Measurements from ENCODE around the gene ATP6V1G2. TPM values are rescaled to one million over a fixed set of nuclear protein-coding genes. Genes with fewer than 3 reads are reported as not detected.

Gene ATP6V1G2
- total RNA-seq, 1 experiment from 2014 or later, result 1.2 TPM

- BruUV-seq (replicated peaks), result no TSS peak
- intact Hi-C loops (cut with micrococcal nuclease), result no loop called here
- Mint-ChIP-seq H3K36me3 (ENCODE audit: insufficient read depth, unreplicated experiment) (peaks cover 66% of the 10 kb centered on the region), H3K27me3 (ENCODE audit: insufficient read depth, unreplicated experiment) (no peaks in the 10 kb centered on the region), H3K4me3 (ENCODE audit: unreplicated experiment) (no peak overlapping the region), H3K27ac (ENCODE audit: low read depth, unreplicated experiment) (no peak overlapping the region), H3K4me1 (ENCODE audit: insufficient read depth, unreplicated experiment) (no peaks in the 10 kb centered on the region), H3K9me3 (ENCODE audit: unreplicated experiment) (no peaks in the 10 kb centered on the region)
- no peak for DNase-seq (ENCODE audit: unreplicated experiment)
- ChIA-PET CTCF (interaction anchor here (1.1 kb wide), 1 partner anchor 69 kb away, joined by 3 read pairs; no protein-coding TSS in a partner anchor), POLR2A (interaction anchor here (0.6 to 3.9 kb wide), 7 partner anchors 9 to 211 kb away, joined by 3 to 21 read pairs (median 3); partner anchors contain the start of genes BAG6 and DDX39B)
- TF ChIP-seq, protein P1, sequence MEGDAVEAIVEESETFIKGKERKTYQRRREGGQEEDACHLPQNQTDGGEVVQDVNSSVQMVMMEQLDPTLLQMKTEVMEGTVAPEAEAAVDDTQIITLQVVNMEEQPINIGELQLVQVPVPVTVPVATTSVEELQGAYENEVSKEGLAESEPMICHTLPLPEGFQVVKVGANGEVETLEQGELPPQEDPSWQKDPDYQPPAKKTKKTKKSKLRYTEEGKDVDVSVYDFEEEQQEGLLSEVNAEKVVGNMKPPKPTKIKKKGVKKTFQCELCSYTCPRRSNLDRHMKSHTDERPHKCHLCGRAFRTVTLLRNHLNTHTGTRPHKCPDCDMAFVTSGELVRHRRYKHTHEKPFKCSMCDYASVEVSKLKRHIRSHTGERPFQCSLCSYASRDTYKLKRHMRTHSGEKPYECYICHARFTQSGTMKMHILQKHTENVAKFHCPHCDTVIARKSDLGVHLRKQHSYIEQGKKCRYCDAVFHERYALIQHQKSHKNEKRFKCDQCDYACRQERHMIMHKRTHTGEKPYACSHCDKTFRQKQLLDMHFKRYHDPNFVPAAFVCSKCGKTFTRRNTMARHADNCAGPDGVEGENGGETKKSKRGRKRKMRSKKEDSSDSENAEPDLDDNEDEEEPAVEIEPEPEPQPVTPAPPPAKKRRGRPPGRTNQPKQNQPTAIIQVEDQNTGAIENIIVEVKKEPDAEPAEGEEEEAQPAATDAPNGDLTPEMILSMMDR (IDR thresholded peaks at IDR 0.05; ENCODE audit: unreplicated experiment), result no peak
These were observed 16.9 kb downstream of the ATP6V1G2 start for GRCh38 chr6:31529329-31530150.

DNA sequence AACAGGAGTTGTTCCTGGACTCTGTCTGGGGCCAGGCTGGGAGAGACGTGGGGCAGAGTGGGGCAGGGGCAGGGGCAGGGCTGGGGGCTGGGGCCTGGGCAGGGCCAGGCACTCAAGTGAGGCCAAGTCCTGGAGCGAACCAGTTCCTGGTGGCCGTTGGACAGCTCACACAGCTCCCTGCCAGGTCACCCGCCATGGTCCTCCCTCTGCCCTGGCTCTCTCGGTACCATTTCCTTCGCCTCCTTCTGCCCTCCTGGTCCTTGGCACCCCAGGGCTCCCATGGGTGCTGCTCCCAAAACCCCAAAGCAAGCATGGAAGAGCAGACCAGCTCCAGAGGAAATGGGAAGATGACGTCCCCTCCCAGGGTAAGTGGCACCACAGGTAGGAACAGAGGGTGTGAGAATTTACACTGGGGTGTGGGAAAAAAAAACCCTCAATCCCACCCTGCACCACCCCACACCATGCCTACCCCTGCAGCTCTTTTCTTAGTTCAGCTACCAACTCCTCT lies 17.5 kb downstream of the ATP6V1G2 start, which contains the start of gene MCCD1:
Gene MCCD1, plus strand, starts transcription at position 142 of the 508 bp plus-strand sequence. Its CDS starts 53 bp downstream, at position 195.
- Mint-ChIP-seq H3K4me3 (ENCODE audit: unreplicated experiment) (no peak within 1 kb of the TSS), H3K4me1 (ENCODE audit: insufficient read depth, unreplicated experiment) (no peaks in the 10 kb centered on the region), H3K9me3 (ENCODE audit: unreplicated experiment) (no peaks in the 10 kb centered on the region), H3K27ac (ENCODE audit: low read depth, unreplicated experiment) (no peak within 1 kb of the TSS), H3K27me3 (ENCODE audit: insufficient read depth, unreplicated experiment) (no peaks in the 10 kb centered on the region), H3K36me3 (ENCODE audit: insufficient read depth, unreplicated experiment) (peaks cover 59% of the 10 kb centered on the region)
- intact Hi-C loops (cut with micrococcal nuclease), result no loop called here
- ChIA-PET POLR2A (interaction anchor here (1.0 to 3.9 kb wide), 6 partner anchors 10 to 123 kb away, joined by 3 to 21 read pairs (median 4); partner anchors contain the start of genes BAG6 and DDX39B), CTCF (interaction anchor here (1.1 kb wide), 1 partner anchor 70 kb away, joined by 3 read pairs; no protein-coding TSS in a partner anchor)
- BruUV-seq (replicated peaks), result no TSS peak
- no peak for DNase-seq (ENCODE audit: unreplicated experiment)
- TF ChIP-seq, protein P1 (IDR thresholded peaks at IDR 0.05; ENCODE audit: unreplicated experiment), result no peak

- Mint-ChIP-seq H3K36me3 (ENCODE audit: insufficient read depth, unreplicated experiment) (peaks cover 54% of the 10 kb centered on the region), H3K27me3 (ENCODE audit: insufficient read depth, unreplicated experiment) (no peaks in the 10 kb centered on the region), H3K9me3 (ENCODE audit: unreplicated experiment) (no peaks in the 10 kb centered on the region), H3K4me3 (ENCODE audit: unreplicated experiment) (no peak overlapping the region), H3K27ac (ENCODE audit: low read depth, unreplicated experiment) (no peak overlapping the region), H3K4me1 (ENCODE audit: insufficient read depth, unreplicated experiment) (no peaks in the 10 kb centered on the region)
- intact Hi-C loops (cut with micrococcal nuclease), result no loop called here
- TF ChIP-seq, protein P1 (IDR thresholded peaks at IDR 0.05; ENCODE audit: unreplicated experiment), result no peak
- POLR2A ChIA-PET, result interaction anchor here (1.0 to 3.9 kb wide), 4 partner anchors 11 to 35 kb away, joined by 3 to 21 read pairs (median 5); partner anchors contain the start of gene DDX39B
- no peak for DNase-seq (ENCODE audit: unreplicated experiment)
- CTCF ChIA-PET, result interaction anchor here (1.1 kb wide), 1 partner anchor 70 kb away, joined by 3 read pairs; no protein-coding TSS in a partner anchor
- BruUV-seq (replicated peaks), result no TSS peak
These were observed 18.1 kb downstream of the ATP6V1G2 start for GRCh38 chr6:31528307-31528777.

Measured in MCF 10A (cell line).